ENCODE data around the gene LOXL1. TPM values are rescaled to one million over a fixed set of nuclear protein-coding genes. Genes with fewer than 3 reads are reported as not detected.

Gene LOXL1
- total RNA-seq, 2 donors from 2014 or later, result 2.0 to 2.5 TPM

Other genes starting within 250 kb of the LOXL1 start
- 10 to 100 TPM; 38.6 to 41.6 TPM for gene CD276, start 242.1 kb upstream of the LOXL1 start, total RNA-seq
- gene INSYN1, start 173.1 kb upstream of the LOXL1 start, total RNA-seq, result 1 to 10 TPM in 1 of 2 donors, under 1 TPM in 1; 0.82 to 1.5 TPM
- not detected for gene TBC1D21, start 52.9 kb upstream of the LOXL1 start, total RNA-seq
- gene STOML1, start 65.8 kb downstream of the LOXL1 start, total RNA-seq, result 10 to 100 TPM; 10.9 to 15.4 TPM
- gene PML, start 68.3 kb downstream of the LOXL1 start, total RNA-seq, result 10 to 100 TPM; 26.6 to 28.5 TPM
- not detected for gene GOLGA6A, start 156.1 kb downstream of the LOXL1 start, total RNA-seq
- under 1 TPM; 0.52 to 0.89 TPM for gene ISLR2, start 204.1 kb downstream of the LOXL1 start, total RNA-seq
- 10 to 100 TPM in 1 of 2 donors, 1 to 10 TPM in 1; 4.8 to 10.2 TPM for gene ISLR, start 247.2 kb downstream of the LOXL1 start, total RNA-seq